NB4 (cell line): ENCODE results near the gene BAZ1A.

ENCODE experiments used
- CTCF ChIP-seq: IDR thresholded peaks from one replicate; pipeline ENCODE4 v1.5.1; 2012; ENCODE audit warnings: low read depth, low read length
- MAX ChIP-seq: IDR thresholded peaks from 2 replicates; pipeline ENCODE4 v1.6.1; 2011; ENCODE audit warnings: low read depth, low read length
- POLR2A ChIP-seq: IDR thresholded peaks from 2 replicates; pipeline ENCODE4 v1.6.1; 2011; ENCODE audit warnings: mild to moderate bottlenecking; ENCODE audit not compliant: insufficient read length; ENCODE audit errors: extremely low read depth

GRCh38 chr14:34824826-34825225 lies 50.3 kb downstream of the BAZ1A start:
- TF ChIP-seq POLR2A (no peak), CTCF (no peak), MAX (no peak)
